Gastrocnemius medialis (tissue), 4 donors: Measurements from ENCODE around the gene SDCCAG8. TPM values are rescaled to one million over a fixed set of nuclear protein-coding genes. Genes with fewer than 3 reads are reported as not detected.

Experiments
- ATAC-seq, 2 donors: fragments of 150-250 bp; one replicate each; pipeline ENCODE4 v1.9.1; 2016
- DNase-seq, 2 donors: peaks; one replicate each; pipeline ENCODE4 v3.0.0-alpha.2; 2019
- H3K27ac ChIP-seq, 4 donors: fragments of 200-600 bp; sonication (generic); 1 replicate in 1 of 4; 2 replicates in 3 of 4; pipeline ENCODE4 v1.5.1; 2016 to 2018; ENCODE audit warnings: mild to moderate bottlenecking in 2 of 4, moderate library complexity in 1 of 4
- H3K27me3 ChIP-seq, 3 donors: fragments of 200-600 bp; sonication (generic) in 2 of 3; 1 replicate in 1 of 3; 2 replicates in 2 of 3; pipeline versions ENCODE4 v1.5.1 to v1.6.0; 2016 to 2019; ENCODE audit warnings: mild to moderate bottlenecking in 1 of 3, moderate library complexity in 1 of 3
- H3K36me3 ChIP-seq, 2 donors: fragments of 200-600 bp; sonication (generic) in 1 of 2; one replicate each; pipeline ENCODE4 v1.5.1; 2017 to 2018
- H3K4me1 ChIP-seq, 2 donors: fragments of 200-600 bp; sonication (generic) in 1 of 2; one replicate each; pipeline ENCODE4 v1.5.1; 2016 to 2017; ENCODE audit warnings: mild to moderate bottlenecking in 2 of 2
- H3K4me3 ChIP-seq, 4 donors: fragments of 200-600 bp; sonication (generic) in 3 of 4; 1 replicate in 1 of 4; 2 replicates in 3 of 4; pipeline ENCODE4 v1.5.1; 2016 to 2019; ENCODE audit warnings: mild to moderate bottlenecking in 2 of 4
- H3K9me3 ChIP-seq, 3 donors: fragments of 200-600 bp; sonication (generic) in 2 of 3; 1 replicate in 1 of 3; 2 replicates in 2 of 3; pipeline ENCODE4 v1.5.1; 2016 to 2019
- POLR2A ChIP-seq, 2 donors: fragments of 450-650 bp; IDR thresholded peaks; one replicate each; pipeline ENCODE4 v1.6.1; 2017; ENCODE audit warnings: antibody characterized with exemption in 2 of 2, mild to moderate bottlenecking in 2 of 2, moderate library complexity in 2 of 2
- in situ Hi-C, 4 donors: fragments of 200-750 bp; cut with MboI; loops; one replicate each; pipeline versions ENCODE4 v1.15.0 to v1.8.0; 2017; ENCODE audit warnings: low sequenced_read_pairs in 4 of 4
- intact Hi-C: fragments of 100-400 bp; cut with DNase I; formaldehyde crosslinking; loops from one replicate; pipeline ENCODE4 v1.15.1; 2023; ENCODE audit warnings: low total_unique reads
- total RNA-seq, 4 donors: library from RNA; depleted of rRNA; stranded (reverse); fragments of >200 nt; gene quantifications; one replicate each; pipeline versions ENCODE4 v1.1.0 to v1.2.3, GENCODE V29; 2016
- TF ChIP-seq, protein P1 (sequence below), 5 experiments: fragments of 450-650 bp in 3 of 5; fragments of 200-600 bp in 2 of 5; sonication (generic) in 2 of 5; IDR thresholded peaks in 4 of 5; conservative IDR thresholded peaks in 1 of 5; 1 replicate in 4 of 5; 2 replicates in 1 of 5; pipeline ENCODE4 v1.5.1; 2016 to 2019; ENCODE audit warnings: antibody characterized with exemption in 5 of 5, mild to moderate bottlenecking in 3 of 5, moderate library complexity in 3 of 5

Gene SDCCAG8
- total RNA-seq, 4 donors from 2014 or later: 12.3 to 33.9 (median 26.1) TPM

GRCh38 chr1:243267914-243268653 lies 12.2 kb downstream of the SDCCAG8 start:
- no peaks in the 10 kb centered on the region for H3K9me3 ChIP-seq
- no peak overlapping the region for H3K27ac ChIP-seq
- in situ Hi-C loops (loop anchor here in 2 of 4 donors (25.0 kb wide), 2 partner anchors 1569 to 1594 kb away; partner anchors contain the start of genes COX20 (in 1 of the 2) and HNRNPU (in 1 of the 2)), intact Hi-C loops (no loop called here)
- ATAC-seq (no peak), DNase-seq (no peak)
- peaks cover 0 to 15% of the 10 kb centered on the region in 2 donors for H3K4me1 ChIP-seq
- H3K4me3 ChIP-seq: no peak overlapping the region
- TF ChIP-seq POLR2A (IDR thresholded peaks at IDR 0.05): no peak
- TF ChIP-seq, protein P1, sequence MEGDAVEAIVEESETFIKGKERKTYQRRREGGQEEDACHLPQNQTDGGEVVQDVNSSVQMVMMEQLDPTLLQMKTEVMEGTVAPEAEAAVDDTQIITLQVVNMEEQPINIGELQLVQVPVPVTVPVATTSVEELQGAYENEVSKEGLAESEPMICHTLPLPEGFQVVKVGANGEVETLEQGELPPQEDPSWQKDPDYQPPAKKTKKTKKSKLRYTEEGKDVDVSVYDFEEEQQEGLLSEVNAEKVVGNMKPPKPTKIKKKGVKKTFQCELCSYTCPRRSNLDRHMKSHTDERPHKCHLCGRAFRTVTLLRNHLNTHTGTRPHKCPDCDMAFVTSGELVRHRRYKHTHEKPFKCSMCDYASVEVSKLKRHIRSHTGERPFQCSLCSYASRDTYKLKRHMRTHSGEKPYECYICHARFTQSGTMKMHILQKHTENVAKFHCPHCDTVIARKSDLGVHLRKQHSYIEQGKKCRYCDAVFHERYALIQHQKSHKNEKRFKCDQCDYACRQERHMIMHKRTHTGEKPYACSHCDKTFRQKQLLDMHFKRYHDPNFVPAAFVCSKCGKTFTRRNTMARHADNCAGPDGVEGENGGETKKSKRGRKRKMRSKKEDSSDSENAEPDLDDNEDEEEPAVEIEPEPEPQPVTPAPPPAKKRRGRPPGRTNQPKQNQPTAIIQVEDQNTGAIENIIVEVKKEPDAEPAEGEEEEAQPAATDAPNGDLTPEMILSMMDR (IDR thresholded peaks at IDR 0.05 in 4 of 5, conservative IDR thresholded peaks at IDR 0.05 in 1 of 5): no peak
- H3K27me3 ChIP-seq: no peaks in the 10 kb centered on the region
- H3K36me3 ChIP-seq: peaks cover 0 to 23% of the 10 kb centered on the region in 2 donors

GRCh38 chr1:243268751-243269460 lies 13.1 kb downstream of the SDCCAG8 start:
- TF ChIP-seq, protein P1 (IDR thresholded peaks at IDR 0.05 in 4 of 5, conservative IDR thresholded peaks at IDR 0.05 in 1 of 5): no peak
- no peak for TF ChIP-seq POLR2A (IDR thresholded peaks at IDR 0.05)
- no peak overlapping the region for H3K4me3 ChIP-seq
- ATAC-seq (no peak), DNase-seq (no peak)
- H3K9me3 ChIP-seq: no peaks in the 10 kb centered on the region
- in situ Hi-C loops: loop anchor here in 2 of 4 donors (25.0 kb wide), 2 partner anchors 1568 to 1593 kb away; partner anchors contain the start of genes COX20 (in 1 of the 2) and HNRNPU (in 1 of the 2)
- intact Hi-C loops: no loop called here
- peaks cover 0 to 23% of the 10 kb centered on the region in 2 donors for H3K36me3 ChIP-seq
- H3K4me1 ChIP-seq: peaks cover 0 to 12% of the 10 kb centered on the region in 2 donors
- no peaks in the 10 kb centered on the region for H3K27me3 ChIP-seq
- no peak overlapping the region for H3K27ac ChIP-seq

GRCh38 chr1:243269461-243269801 lies 13.6 kb downstream of the SDCCAG8 start:
- no peak for TF ChIP-seq POLR2A (IDR thresholded peaks at IDR 0.05)
- TF ChIP-seq, protein P1 (IDR thresholded peaks at IDR 0.05 in 4 of 5, conservative IDR thresholded peaks at IDR 0.05 in 1 of 5): no peak
- no peak for ATAC-seq
- H3K4me1 ChIP-seq: peaks cover 0 to 10% of the 10 kb centered on the region in 2 donors
- in situ Hi-C loops: loop anchor here in 2 of 4 donors (25.0 kb wide), 2 partner anchors 1568 to 1593 kb away; partner anchors contain the start of genes COX20 (in 1 of the 2) and HNRNPU (in 1 of the 2)
- H3K4me3 ChIP-seq: no peak overlapping the region
- DNase-seq: no peak
- intact Hi-C loops: no loop called here
- no peaks in the 10 kb centered on the region for H3K27me3 ChIP-seq
- no peaks in the 10 kb centered on the region for H3K9me3 ChIP-seq
- peaks cover 0 to 27% of the 10 kb centered on the region in 2 donors for H3K36me3 ChIP-seq
- H3K27ac ChIP-seq: no peak overlapping the region

GRCh38 chr1:243270097-243270864 lies 14.4 kb downstream of the SDCCAG8 start:
- in situ Hi-C loops: loop anchor here in 2 of 4 donors (25.0 kb wide), 2 partner anchors 1567 to 1592 kb away; partner anchors contain the start of genes COX20 (in 1 of the 2) and HNRNPU (in 1 of the 2)
- TF ChIP-seq, protein P1 (IDR thresholded peaks at IDR 0.05 in 4 of 5, conservative IDR thresholded peaks at IDR 0.05 in 1 of 5): no peak
- TF ChIP-seq POLR2A (IDR thresholded peaks at IDR 0.05): no peak
- Histone ChIP-seq H3K36me3 (peaks cover 0 to 35% of the 10 kb centered on the region in 2 donors), H3K4me1 (peaks cover 0 to 3% of the 10 kb centered on the region in 2 donors), H3K4me3 (no peak overlapping the region), H3K27me3 (no peaks in the 10 kb centered on the region), H3K9me3 (no peaks in the 10 kb centered on the region), H3K27ac (no peak overlapping the region)
- no peak for ATAC-seq
- DNase-seq: no peak
- intact Hi-C loops: no loop called here
